Stimulated activated CD8-positive, alpha-beta memory T cell treated with anti-CD3 and anti-CD28 coated beads, Interleukin-4, amount 100 ng/mL, for 4 hours (primary cell): ENCODE data around the gene TLR8.

ENCODE experiments used
- DNase-seq, 2 donors: peaks; one replicate each; pipeline ENCODE4 v3.0.0-alpha.2; 2020; ENCODE audit warnings: low read depth in 2 of 2, low spot score in 1 of 2

Gene TLR8

GRCh38 chrX:12965131-12965940 is 58.9 kb downstream of the TLR8 start:
- no peak for DNase-seq

GRCh38 chrX:12966151-12966550 is 59.7 kb downstream of the TLR8 start:
- no peak for DNase-seq

GRCh38 chrX:12967711-12968465 is 61.5 kb downstream of the TLR8 start:
- no peak for DNase-seq

GRCh38 chrX:12970691-12971202 is 64.3 kb downstream of the TLR8 start:
- no peak for DNase-seq

GRCh38 chrX:12971282-12972003 is 65.0 kb downstream of the TLR8 start:
- DNase-seq = no peak

- no peak for DNase-seq
Observed at GRCh38 chrX:12972243-12972642, 65.8 kb downstream of the TLR8 start.
